ENCODE measurements around the gene TRDMT1.
A peak's percentile ranks its signal among the peaks of the same experiment; 100 is the strongest.

Gene TRDMT1

DNA sequence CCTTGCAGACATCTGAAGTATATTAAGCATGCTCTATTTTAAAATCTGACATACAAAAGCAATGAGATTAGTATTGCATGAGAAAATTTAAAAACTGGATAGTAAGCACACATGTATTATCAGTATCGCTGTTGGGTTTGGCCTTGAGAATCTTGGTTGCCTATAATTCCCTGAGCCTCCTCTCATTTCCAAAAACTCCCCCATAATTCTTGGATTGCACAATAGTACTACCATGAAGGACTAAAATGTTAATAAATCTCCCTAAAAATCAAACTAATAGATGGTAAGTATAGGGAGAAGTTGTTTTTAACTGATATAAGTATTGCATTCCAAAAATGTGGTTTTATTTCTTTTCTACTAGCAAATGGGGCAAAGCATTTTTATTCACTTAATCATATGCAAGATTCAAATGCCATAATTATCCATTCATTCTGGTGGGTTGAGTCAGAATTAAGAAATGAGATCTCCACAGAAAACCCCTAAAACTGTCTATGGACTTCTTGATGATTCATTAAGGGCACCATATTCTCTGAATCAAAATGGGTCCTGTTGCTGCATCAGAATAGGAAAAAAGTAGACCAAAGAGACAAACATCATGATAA is 16.3 kb upstream of the TRDMT1 start:
- H3K27ac ChIP-seq (ENCODE audit: low read depth, low read length, severe bottlenecking), result peak overlapping the region; percentile 43
- WGBS, 2 experiments (ENCODE audit: insufficient coverage in 2 of 2), result 100% methylated on average over 1 of the region's 1 CpG; no CpG with 5 or more reads in 1 of the 2 experiments
- no peaks in the 10 kb centered on the region for H3K36me3 ChIP-seq (ENCODE audit: control insufficient read depth, insufficient read depth, low read length)
- H3K4me1 ChIP-seq (ENCODE audit: control insufficient read depth, insufficient read depth, low read length, poor library complexity, severe bottlenecking), result peaks cover 37% of the 10 kb centered on the region
- no peak overlapping the region for H3K4me3 ChIP-seq (ENCODE audit: extremely low read depth, insufficient read depth, low read length, poor library complexity, severe bottlenecking)
- no peaks in the 10 kb centered on the region for H3K9me3 ChIP-seq (ENCODE audit: control insufficient read depth, low read length)

GRCh38 chr10:17216901-17217395 is 15.5 kb upstream of the TRDMT1 start:
- no peak overlapping the region for H3K4me3 ChIP-seq (ENCODE audit: extremely low read depth, insufficient read depth, low read length, poor library complexity, severe bottlenecking)
- H3K36me3 ChIP-seq (ENCODE audit: control insufficient read depth, insufficient read depth, low read length), result no peaks in the 10 kb centered on the region
- peaks cover 44% of the 10 kb centered on the region for H3K4me1 ChIP-seq (ENCODE audit: control insufficient read depth, insufficient read depth, low read length, poor library complexity, severe bottlenecking)
- no peaks in the 10 kb centered on the region for H3K9me3 ChIP-seq (ENCODE audit: control insufficient read depth, low read length)
- WGBS, 2 experiments (ENCODE audit: insufficient coverage in 2 of 2), result 78 to 80% methylated on average over 1 to 3 of the region's 6 CpGs
- H3K27ac ChIP-seq (ENCODE audit: low read depth, low read length, severe bottlenecking), result peak overlapping the region; percentile 97

DNA sequence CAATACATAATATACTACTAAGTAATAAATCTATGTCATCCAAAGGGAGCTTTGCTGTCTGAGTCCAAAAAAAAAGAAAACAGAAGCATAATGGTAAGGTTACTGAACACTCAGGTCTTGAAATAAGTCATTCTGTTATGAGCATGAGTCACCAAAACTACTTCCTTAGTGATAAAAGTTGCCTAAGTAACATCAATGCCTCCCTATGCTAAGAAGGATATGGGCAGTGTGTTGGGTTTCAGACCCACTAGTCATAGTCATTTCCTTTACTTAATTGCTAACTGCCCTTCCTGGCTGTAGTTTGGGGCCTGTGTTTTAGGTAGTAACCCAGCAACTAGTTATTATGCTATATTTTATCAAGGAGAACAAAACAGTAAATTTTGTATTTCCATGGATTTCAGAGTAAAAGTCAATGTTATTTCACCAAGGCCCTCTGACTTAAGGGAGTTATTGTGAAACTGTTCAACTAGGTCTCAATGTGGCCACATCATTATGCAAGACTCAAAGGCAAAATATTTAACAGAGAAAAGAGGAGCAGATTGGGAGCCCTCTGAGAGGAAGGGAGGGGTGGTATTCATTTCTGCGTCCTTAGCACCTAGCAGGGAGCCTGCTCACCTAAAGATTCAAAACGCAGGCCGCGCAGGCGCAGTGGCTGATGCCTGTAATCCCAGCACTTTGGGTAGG is 14.9 kb upstream of the TRDMT1 start:
- H3K4me1 ChIP-seq (ENCODE audit: control insufficient read depth, insufficient read depth, low read length, poor library complexity, severe bottlenecking), result peaks cover 44% of the 10 kb centered on the region
- peak overlapping the region; percentile 97 for H3K27ac ChIP-seq (ENCODE audit: low read depth, low read length, severe bottlenecking)
- no peak overlapping the region for H3K4me3 ChIP-seq (ENCODE audit: extremely low read depth, insufficient read depth, low read length, poor library complexity, severe bottlenecking)
- no peaks in the 10 kb centered on the region for H3K36me3 ChIP-seq (ENCODE audit: control insufficient read depth, insufficient read depth, low read length)
- WGBS, 2 experiments (ENCODE audit: insufficient coverage in 2 of 2), result 67% methylated on average over 5 of the region's 5 CpGs
- no peaks in the 10 kb centered on the region for H3K9me3 ChIP-seq (ENCODE audit: control insufficient read depth, low read length)

GRCh38 chr10:17215782-17216122 is 14.3 kb upstream of the TRDMT1 start:
- H3K4me1 ChIP-seq (ENCODE audit: control insufficient read depth, insufficient read depth, low read length, poor library complexity, severe bottlenecking), result peaks cover 41% of the 10 kb centered on the region
- WGBS, 2 experiments (ENCODE audit: insufficient coverage in 2 of 2), result no CpG with 5 or more reads among the region's 2 CpGs
- no peak overlapping the region for H3K4me3 ChIP-seq (ENCODE audit: extremely low read depth, insufficient read depth, low read length, poor library complexity, severe bottlenecking)
- no peaks in the 10 kb centered on the region for H3K36me3 ChIP-seq (ENCODE audit: control insufficient read depth, insufficient read depth, low read length)
- H3K27ac ChIP-seq (ENCODE audit: low read depth, low read length, severe bottlenecking), result peak overlapping the region; percentile 97
- no peaks in the 10 kb centered on the region for H3K9me3 ChIP-seq (ENCODE audit: control insufficient read depth, low read length)

- peaks cover 38% of the 10 kb centered on the region for H3K4me1 ChIP-seq (ENCODE audit: control insufficient read depth, insufficient read depth, low read length, poor library complexity, severe bottlenecking)
- no peaks in the 10 kb centered on the region for H3K9me3 ChIP-seq (ENCODE audit: control insufficient read depth, low read length)
- peak overlapping the region; percentile 97 for H3K27ac ChIP-seq (ENCODE audit: low read depth, low read length, severe bottlenecking)
- no peak overlapping the region for H3K4me3 ChIP-seq (ENCODE audit: extremely low read depth, insufficient read depth, low read length, poor library complexity, severe bottlenecking)
- H3K36me3 ChIP-seq (ENCODE audit: control insufficient read depth, insufficient read depth, low read length), result no peaks in the 10 kb centered on the region
- 84 to 89% methylated on average over 7 of the region's 9 CpGs for WGBS, 2 experiments (ENCODE audit: insufficient coverage in 2 of 2)
Measured at GRCh38 chr10:17214971-17215781, 13.7 kb upstream of the TRDMT1 start.

DNA sequence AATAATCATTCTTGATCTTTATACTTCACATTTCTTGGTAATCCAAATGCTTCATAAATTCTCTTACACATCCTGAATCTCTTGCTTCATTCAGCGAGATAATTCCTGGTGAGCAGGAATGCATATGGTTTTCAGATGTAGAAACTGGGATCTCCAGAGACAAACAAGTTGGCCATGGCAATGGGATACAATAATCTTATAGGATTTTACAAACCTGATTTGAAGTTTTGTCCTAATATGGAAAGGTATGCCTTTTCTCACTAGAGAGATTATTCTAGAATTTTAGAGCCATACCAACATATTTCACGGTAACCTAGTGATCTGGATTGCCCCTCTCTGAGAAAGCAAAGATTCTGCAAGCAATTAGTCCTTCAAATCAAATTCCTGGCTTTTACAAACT is 13.1 kb upstream of the TRDMT1 start:
- Histone ChIP-seq H3K4me3 (ENCODE audit: extremely low read depth, insufficient read depth, low read length, poor library complexity, severe bottlenecking) (no peak overlapping the region), H3K27ac (ENCODE audit: low read depth, low read length, severe bottlenecking) (no peak overlapping the region), H3K36me3 (ENCODE audit: control insufficient read depth, insufficient read depth, low read length) (no peaks in the 10 kb centered on the region), H3K9me3 (ENCODE audit: control insufficient read depth, low read length) (no peaks in the 10 kb centered on the region), H3K4me1 (ENCODE audit: control insufficient read depth, insufficient read depth, low read length, poor library complexity, severe bottlenecking) (peaks cover 43% of the 10 kb centered on the region)
- 71 to 100% methylated on average over 1 of the region's 2 CpGs for WGBS, 2 experiments (ENCODE audit: insufficient coverage in 2 of 2)

DNA sequence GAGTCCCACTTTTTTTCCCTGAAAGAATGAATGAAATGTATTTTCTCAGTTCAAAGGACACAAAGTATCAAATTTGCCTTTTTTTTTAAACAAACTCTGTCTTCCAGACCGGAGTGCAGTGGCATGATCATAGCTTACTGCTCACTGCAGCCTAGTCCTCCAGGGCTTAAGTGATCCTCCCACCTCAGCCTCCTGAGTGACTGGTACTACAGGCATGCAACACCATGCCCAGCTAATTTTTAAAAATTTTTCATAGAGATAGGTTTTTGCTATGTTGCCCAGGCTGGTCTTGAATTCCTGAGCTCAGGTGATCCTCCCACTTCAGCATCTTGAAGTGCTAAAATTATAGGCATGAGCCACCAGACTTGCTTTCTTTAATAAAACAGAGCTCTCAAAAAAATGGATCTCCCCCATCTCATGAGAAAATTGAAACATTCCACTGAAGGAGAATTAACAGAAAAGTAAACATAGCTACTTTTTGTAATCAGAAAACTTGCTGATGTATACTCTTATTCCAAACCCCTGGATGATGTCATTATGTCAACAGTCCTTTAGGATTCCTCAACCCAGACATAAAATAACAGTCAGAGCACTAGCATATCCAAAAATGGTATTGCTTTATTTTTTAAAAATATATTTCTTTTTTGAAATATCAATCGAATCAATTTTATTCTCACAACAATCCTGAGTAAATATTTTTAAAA is 12.3 kb upstream of the TRDMT1 start:
- H3K27ac ChIP-seq (ENCODE audit: low read depth, low read length, severe bottlenecking), result no peak overlapping the region

DNA sequence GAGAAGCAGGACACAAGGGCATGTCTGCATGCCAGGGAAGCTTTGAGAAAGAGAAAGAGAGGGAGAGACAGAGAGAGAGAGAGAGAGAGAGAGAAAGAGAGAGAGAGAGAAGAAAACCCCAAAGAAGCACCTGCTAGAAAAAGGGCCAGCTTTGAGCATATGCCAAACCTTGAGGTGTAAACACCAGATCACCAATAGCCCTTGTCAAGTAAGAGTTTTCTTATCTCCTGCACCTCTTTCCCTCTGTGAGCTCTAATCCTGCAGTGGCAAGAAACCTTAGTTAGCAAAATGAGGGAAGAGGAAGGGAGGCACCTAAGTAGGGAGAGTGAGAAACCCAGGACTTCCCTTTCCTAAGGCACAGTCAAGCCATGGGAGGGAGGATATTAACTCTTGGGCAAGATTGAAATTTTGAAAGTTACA is 11.3 kb upstream of the TRDMT1 start:
- Histone ChIP-seq H3K27ac (ENCODE audit: low read depth, low read length, severe bottlenecking) (no peak overlapping the region), H3K4me3 (ENCODE audit: extremely low read depth, insufficient read depth, low read length, poor library complexity, severe bottlenecking) (no peak overlapping the region), H3K9me3 (ENCODE audit: control insufficient read depth, low read length) (no peaks in the 10 kb centered on the region), H3K36me3 (ENCODE audit: control insufficient read depth, insufficient read depth, low read length) (no peaks in the 10 kb centered on the region), H3K4me1 (ENCODE audit: control insufficient read depth, insufficient read depth, low read length, poor library complexity, severe bottlenecking) (peaks cover 45% of the 10 kb centered on the region)

More for the DNA sequence above, 12.3 kb upstream of the TRDMT1 start:
- peaks cover 45% of the 10 kb centered on the region for H3K4me1 ChIP-seq (ENCODE audit: control insufficient read depth, insufficient read depth, low read length, poor library complexity, severe bottlenecking)
- no peak overlapping the region for H3K4me3 ChIP-seq (ENCODE audit: extremely low read depth, insufficient read depth, low read length, poor library complexity, severe bottlenecking)
- WGBS, 2 experiments (ENCODE audit: insufficient coverage in 2 of 2), result 92% methylated on average over 1 of the region's 2 CpGs; no CpG with 5 or more reads in 1 of the 2 experiments
- no peaks in the 10 kb centered on the region for H3K9me3 ChIP-seq (ENCODE audit: control insufficient read depth, low read length)
- H3K36me3 ChIP-seq (ENCODE audit: control insufficient read depth, insufficient read depth, low read length), result no peaks in the 10 kb centered on the region

DNA sequence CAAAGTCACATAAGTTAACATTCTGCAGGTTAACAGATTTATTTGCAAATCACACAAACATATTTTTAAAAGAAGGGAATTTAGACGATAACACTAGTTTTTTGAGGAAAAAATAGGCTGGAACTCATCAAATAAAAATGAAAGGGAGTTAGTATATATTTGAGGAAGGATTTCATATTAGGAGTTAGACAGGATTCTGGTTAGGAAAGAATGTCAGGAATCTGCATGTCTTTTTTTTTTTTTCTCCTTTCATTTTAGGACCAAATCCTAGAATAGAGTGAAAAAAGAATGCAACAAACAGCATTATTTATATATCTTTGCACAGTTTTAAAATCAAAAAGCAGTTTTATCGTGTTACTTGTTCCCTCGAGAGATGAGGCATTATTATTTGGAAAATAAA is 8.9 kb upstream of the TRDMT1 start:
- H3K27ac ChIP-seq (ENCODE audit: low read depth, low read length, severe bottlenecking), result no peak overlapping the region
- peaks cover 44% of the 10 kb centered on the region for H3K4me1 ChIP-seq (ENCODE audit: control insufficient read depth, insufficient read depth, low read length, poor library complexity, severe bottlenecking)
- no peaks in the 10 kb centered on the region for H3K9me3 ChIP-seq (ENCODE audit: control insufficient read depth, low read length)
- H3K4me3 ChIP-seq (ENCODE audit: extremely low read depth, insufficient read depth, low read length, poor library complexity, severe bottlenecking), result no peak overlapping the region
- no peaks in the 10 kb centered on the region for H3K36me3 ChIP-seq (ENCODE audit: control insufficient read depth, insufficient read depth, low read length)
- no CpG with 5 or more reads among the region's 3 CpGs for WGBS, 2 experiments (ENCODE audit: insufficient coverage in 2 of 2)

DNA sequence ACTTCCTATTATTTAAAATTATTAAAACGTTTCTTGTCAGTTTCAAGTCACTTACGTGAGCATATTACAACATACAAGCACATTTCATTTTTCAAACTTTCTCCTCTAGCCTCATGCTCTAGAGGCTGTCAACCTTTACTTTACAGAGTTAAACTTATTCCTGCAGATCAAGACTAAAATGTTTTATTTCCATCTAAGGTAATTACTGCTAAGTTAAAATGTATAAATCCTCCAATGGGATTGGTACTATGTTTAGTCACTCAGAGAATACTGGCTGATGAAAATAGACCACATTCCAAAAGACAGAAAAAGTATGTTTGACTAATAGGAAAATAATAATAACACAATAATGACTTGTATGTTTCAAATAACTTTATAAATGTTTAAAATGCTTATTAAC is 8.4 kb upstream of the TRDMT1 start:
- WGBS, 2 experiments (ENCODE audit: insufficient coverage in 2 of 2), result 60 to 79% methylated on average over 1 to 2 of the region's 2 CpGs
- Histone ChIP-seq H3K36me3 (ENCODE audit: control insufficient read depth, insufficient read depth, low read length) (no peaks in the 10 kb centered on the region), H3K4me3 (ENCODE audit: extremely low read depth, insufficient read depth, low read length, poor library complexity, severe bottlenecking) (no peak overlapping the region), H3K4me1 (ENCODE audit: control insufficient read depth, insufficient read depth, low read length, poor library complexity, severe bottlenecking) (peaks cover 44% of the 10 kb centered on the region), H3K9me3 (ENCODE audit: control insufficient read depth, low read length) (no peaks in the 10 kb centered on the region), H3K27ac (ENCODE audit: low read depth, low read length, severe bottlenecking) (no peak overlapping the region)

All from mesodermal cell (in vitro differentiated cells).